ACC112 (cell line): ENCODE data around the gene MCEE.
A peak's percentile ranks its signal among the peaks of the same experiment; 100 is the strongest.

ENCODE experiments used
- H2AFZ ChIP-seq: fragments of 200-600 bp; sonication (generic); one replicate; pipeline ENCODE4 v1.6.0; 2017; ENCODE audit warnings: antibody characterized with exemption, low read length; ENCODE audit not compliant: unreplicated experiment
- H3K27ac ChIP-seq: fragments of 200-600 bp; sonication (generic); 2 replicates; pipeline ENCODE4 v1.5.1; 2014; ENCODE audit warnings: low read depth, mild to moderate bottlenecking, antibody characterized with exemption, low read length, moderate library complexity
- H3K27me3 ChIP-seq: fragments of 200-600 bp; sonication (generic); 2 replicates; pipeline ENCODE4 v1.6.1; 2014; ENCODE audit warnings: mild to moderate bottlenecking, antibody characterized with exemption, low read length, moderate library complexity, mixed read lengths; ENCODE audit not compliant: insufficient read depth
- H3K36me3 ChIP-seq: fragments of 200-600 bp; sonication (generic); 2 replicates; pipeline ENCODE4 v1.6.1; 2016; ENCODE audit warnings: mild to moderate bottlenecking, antibody characterized with exemption, low read length, moderate library complexity, mixed read lengths; ENCODE audit not compliant: insufficient read depth
- H3K4me1 ChIP-seq: fragments of 200-600 bp; sonication (generic); one replicate; pipeline ENCODE4 v1.6.1; 2016; ENCODE audit warnings: low read length, mixed read lengths; ENCODE audit not compliant: insufficient read depth, unreplicated experiment, control insufficient read depth
- H3K4me3 ChIP-seq: fragments of 200-600 bp; sonication (generic); 2 replicates; pipeline ENCODE4 v1.5.1; 2014; ENCODE audit warnings: mild to moderate bottlenecking, low read depth, low read length
- H3K79me2 ChIP-seq: fragments of 200-600 bp; sonication (generic); one replicate; pipeline ENCODE4 v1.6.0; 2016; ENCODE audit warnings: low read length; ENCODE audit not compliant: control insufficient read depth, unreplicated experiment, insufficient read depth

Gene MCEE

DNA sequence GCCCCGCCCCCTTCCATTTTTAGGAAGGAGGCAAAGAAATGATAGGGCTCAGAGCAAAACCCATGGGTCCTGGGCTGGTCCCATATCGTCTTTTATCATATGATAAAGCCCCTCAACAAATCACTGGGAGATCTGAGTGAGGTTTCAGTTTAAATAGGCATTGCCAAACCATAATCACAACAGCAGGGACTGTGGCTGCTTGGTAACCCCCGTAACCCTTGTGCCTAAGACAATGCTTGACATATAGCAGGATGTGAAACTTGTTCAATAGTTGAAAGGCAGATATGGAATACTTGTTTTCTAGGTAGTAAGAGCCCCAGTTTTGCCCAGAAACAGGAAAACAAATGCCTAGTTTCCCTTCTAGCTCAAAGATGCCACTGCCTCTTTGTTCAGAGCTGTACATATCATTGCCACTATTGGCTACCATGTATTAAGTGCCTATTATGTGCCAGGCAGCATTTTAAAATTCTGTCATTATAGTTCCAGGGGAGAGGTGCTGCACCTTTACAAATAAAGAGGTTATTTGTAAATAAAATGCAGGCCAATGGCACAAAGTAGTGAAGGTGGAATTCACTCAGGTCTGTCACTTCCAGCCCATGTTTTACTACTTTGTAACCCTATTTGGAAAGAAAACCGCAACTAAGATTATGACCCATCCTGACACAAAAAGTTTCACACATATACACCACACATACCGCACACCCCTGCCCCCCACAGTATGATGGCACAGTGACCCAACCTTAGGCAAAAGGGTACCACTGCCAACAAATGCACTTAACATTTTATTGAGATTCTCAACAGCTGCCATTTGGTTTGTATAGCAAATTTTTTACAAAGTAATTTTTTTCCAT, 47.4 kb downstream of the MCEE start:
- no peaks in the 10 kb centered on the region for H3K79me2 ChIP-seq
- H3K36me3 ChIP-seq = no peaks in the 10 kb centered on the region
- no peaks in the 10 kb centered on the region for H3K4me1 ChIP-seq
- H2AFZ ChIP-seq = no peak overlapping the region
- no peaks in the 10 kb centered on the region for H3K27me3 ChIP-seq
- no peak overlapping the region for H3K27ac ChIP-seq
- H3K4me3 ChIP-seq = no peak overlapping the region

DNA sequence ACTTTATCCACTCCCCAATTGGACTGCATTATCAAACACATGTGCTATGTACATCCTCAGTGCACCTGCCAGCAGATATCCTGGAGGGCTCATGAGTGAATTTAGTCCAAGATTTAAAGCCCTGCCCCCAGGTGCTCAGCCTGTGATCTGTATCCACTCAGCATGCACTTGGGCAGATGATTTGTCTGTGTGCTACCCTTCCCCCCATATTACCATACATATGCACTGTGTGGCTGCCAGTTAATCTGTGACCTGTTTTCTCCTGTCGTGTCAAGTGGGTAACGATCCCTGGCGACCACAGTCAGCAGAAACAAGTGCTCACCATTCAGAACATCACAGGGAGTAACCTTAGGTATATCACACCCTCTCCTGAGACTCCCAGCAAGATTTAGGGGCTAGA, 51.4 kb downstream of the MCEE start:
- peaks cover 3% of the 10 kb centered on the region; the same call in 1 of the 2 replicates for H3K36me3 ChIP-seq
- H3K27ac ChIP-seq = no peak overlapping the region
- no peak overlapping the region for H2AFZ ChIP-seq

DNA sequence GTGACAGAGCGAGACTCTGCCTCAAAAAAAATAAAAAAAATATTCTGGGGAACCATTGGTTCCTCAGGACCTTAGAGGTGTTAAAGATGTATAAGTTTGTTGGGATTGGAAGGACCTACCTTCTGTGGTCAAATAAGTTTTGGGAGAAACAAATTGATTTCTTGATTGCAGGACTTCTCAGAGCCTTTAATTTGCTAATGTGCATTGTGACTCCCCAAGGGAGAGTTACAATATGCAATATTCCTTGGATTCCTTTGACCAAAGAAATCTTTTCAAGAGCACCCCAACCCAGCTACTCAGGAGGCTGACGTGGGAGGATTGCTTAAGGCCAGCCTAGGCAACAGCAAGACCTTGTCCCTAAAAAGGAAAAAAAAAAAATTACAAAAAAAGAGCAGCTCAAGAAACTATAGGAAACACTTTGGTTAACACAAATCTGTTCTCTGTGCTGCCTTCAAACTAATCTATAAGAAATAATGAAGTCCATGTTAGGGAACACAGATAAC, 55.1 kb downstream of the MCEE start:
- Histone ChIP-seq H3K27me3 (no peaks in the 10 kb centered on the region), H3K36me3 (peaks cover 4% of the 10 kb centered on the region; the same call in 1 of the 2 replicates), H2AFZ (no peak overlapping the region), H3K79me2 (peaks cover 34% of the 10 kb centered on the region), H3K27ac (no peak overlapping the region), H3K4me3 (no peak overlapping the region), H3K4me1 (peaks cover 10% of the 10 kb centered on the region)

More for the DNA sequence above, 51.4 kb downstream of the MCEE start:
- Histone ChIP-seq H3K4me3 (no peak overlapping the region), H3K79me2 (peaks cover 4% of the 10 kb centered on the region), H3K27me3 (no peaks in the 10 kb centered on the region), H3K4me1 (no peaks in the 10 kb centered on the region)

DNA sequence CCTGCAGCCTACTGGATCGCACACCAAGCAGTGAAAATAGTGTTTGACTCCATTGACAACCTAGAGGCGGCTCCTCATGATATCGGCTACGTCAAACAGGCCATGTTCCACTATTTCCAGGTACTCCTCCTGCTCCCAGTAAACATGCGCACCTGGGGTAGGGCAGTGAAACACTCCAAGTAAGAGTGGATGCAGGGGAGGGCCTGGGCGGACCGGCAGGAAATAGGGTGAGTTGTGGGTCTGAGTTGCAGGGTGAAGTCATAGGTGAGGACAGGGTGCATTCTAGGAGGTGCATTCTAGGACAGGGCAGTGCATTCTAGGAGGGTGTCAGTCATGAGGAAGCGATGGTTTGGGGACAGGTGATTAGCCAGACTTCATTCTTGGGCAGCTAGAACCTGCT, 56.6 kb downstream of the MCEE start:
- no peak overlapping the region for H2AFZ ChIP-seq
- H3K27ac ChIP-seq = no peak overlapping the region
- peaks cover 4% of the 10 kb centered on the region; the same call in 1 of the 2 replicates for H3K36me3 ChIP-seq
- no peak overlapping the region for H3K4me3 ChIP-seq
- peaks cover 16% of the 10 kb centered on the region for H3K4me1 ChIP-seq
- H3K27me3 ChIP-seq = no peaks in the 10 kb centered on the region
- peaks cover 48% of the 10 kb centered on the region for H3K79me2 ChIP-seq

DNA sequence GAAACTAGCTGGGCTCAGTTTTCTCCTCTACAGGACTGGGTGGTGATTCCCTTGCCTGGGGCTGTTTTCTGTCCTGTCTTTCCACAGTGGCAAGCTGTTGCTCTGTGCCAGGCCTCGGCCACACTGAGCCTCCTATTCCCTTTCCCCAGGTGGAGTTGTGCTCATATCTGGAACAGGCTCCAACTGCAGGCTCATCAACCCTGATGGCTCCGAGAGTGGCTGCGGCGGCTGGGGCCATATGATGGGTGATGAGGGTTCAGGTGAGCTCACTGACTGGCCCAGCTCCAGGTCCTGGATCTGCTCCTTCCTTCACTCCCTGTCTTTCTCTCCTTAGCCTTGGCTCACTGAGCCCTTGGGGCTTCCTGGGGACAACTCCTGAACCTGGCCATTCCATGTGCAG, 57.5 kb downstream of the MCEE start:
- Histone ChIP-seq H2AFZ (no peak overlapping the region), H3K79me2 (peaks cover 48% of the 10 kb centered on the region), H3K36me3 (peaks cover 4% of the 10 kb centered on the region; the same call in 1 of the 2 replicates), H3K4me3 (no peak overlapping the region), H3K27ac (no peak overlapping the region), H3K4me1 (peaks cover 16% of the 10 kb centered on the region), H3K27me3 (no peaks in the 10 kb centered on the region)

DNA sequence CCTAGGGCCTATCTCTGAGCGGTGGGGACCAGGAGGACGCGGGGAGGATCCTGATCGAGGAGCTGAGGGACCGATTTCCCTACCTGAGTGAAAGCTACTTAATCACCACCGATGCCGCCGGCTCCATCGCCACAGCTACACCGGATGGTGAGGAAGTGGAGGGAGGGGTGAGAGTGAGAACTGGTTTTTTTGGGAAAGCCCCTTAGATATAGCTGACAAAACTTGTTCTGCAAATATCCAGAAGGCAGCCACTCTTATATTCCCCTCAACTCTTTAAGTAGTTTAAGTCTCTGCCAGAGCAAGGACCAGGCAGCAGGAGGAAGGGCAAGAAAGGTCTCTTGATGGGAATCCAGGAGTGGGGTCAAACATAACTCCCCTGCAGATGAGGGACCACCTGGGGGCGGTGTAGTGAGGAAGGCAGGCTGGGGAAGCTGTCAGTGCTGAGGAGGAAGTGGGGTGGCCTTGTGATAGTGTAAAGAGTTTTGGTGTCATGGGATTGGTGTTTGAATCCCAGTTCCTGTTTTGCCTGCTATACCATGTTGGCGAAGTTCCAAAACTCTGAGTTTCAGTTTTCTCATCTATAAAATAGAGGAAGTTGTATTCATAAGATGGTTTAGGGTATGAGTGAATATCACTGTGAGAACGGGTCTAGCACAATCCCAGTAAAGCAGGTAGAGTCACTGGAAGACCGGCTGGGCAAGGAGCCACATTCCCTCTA, 58.2 kb downstream of the MCEE start:
- Histone ChIP-seq H3K27me3 (no peaks in the 10 kb centered on the region), H3K79me2 (peaks cover 48% of the 10 kb centered on the region), H3K27ac (no peak overlapping the region), H2AFZ (no peak overlapping the region), H3K4me1 (peaks cover 19% of the 10 kb centered on the region), H3K4me3 (no peak overlapping the region), H3K36me3 (peaks cover 4% of the 10 kb centered on the region; the same call in 1 of the 2 replicates)

DNA sequence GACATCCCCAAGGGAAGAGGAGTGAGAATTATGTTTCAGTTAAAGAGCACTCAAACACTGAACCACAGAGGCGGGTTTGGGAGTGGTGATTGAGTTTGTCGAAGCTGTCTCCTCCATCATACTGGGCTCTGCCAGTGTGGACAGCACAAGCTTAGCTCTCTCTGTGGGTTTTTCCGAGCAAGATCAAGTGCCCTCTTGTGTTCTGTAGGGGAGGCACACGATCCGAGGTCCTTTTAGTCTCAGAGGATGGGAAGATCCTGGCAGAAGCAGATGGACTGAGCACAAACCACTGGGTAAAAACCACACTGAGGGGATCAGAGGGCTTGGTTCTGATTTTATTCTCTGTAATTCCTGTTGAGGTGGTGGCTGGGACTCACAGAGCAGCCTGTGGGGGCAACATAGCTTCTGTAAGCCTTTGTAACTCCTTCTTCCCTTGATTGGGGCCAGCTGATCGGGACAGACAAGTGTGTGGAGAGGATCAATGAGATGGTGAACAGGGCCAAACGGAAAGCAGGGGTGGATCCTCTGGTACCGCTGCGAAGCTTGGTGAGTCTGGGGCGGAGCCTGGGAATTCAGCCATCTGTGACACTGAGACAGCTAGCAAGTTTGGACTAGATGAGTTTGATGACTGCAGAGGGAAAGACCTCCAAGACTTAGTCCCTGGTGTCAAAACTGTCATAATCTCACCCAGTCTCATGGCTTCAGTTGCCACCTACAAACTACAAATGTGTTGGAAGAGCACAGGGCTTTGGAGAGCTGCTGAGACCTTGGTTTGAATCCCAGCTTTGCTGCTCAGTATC, 59.5 kb downstream of the MCEE start:
- no peak overlapping the region for H3K27ac ChIP-seq
- H3K79me2 ChIP-seq = peaks cover 48% of the 10 kb centered on the region
- peaks cover 4% of the 10 kb centered on the region; the same call in 1 of the 2 replicates for H3K36me3 ChIP-seq
- H3K4me1 ChIP-seq = peaks cover 21% of the 10 kb centered on the region
- no peaks in the 10 kb centered on the region for H3K27me3 ChIP-seq
- H2AFZ ChIP-seq = no peak overlapping the region
- peak overlapping the region; percentile 88 for H3K4me3 ChIP-seq

DNA sequence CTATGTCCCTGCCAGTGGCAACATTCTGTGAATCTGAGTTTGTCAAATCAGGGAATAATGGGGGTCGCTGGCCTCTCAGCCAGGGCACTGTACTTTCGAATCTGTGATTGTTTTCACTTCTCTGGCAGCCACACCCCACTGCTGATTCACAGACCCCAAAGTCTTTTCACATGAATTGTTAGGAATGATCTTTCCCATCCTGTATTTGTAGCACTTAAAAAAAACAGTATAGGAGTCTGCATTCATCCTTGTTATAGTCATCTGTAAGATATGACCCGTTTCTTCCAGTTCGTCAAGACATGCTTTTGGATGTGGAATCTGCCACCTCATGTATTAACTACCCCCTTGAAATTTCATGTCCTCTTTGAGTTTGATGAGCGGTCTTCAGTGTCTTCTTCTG, 60.7 kb downstream of the MCEE start:
- H3K4me1 ChIP-seq = peaks cover 21% of the 10 kb centered on the region
- H3K79me2 ChIP-seq = peaks cover 48% of the 10 kb centered on the region

DNA sequence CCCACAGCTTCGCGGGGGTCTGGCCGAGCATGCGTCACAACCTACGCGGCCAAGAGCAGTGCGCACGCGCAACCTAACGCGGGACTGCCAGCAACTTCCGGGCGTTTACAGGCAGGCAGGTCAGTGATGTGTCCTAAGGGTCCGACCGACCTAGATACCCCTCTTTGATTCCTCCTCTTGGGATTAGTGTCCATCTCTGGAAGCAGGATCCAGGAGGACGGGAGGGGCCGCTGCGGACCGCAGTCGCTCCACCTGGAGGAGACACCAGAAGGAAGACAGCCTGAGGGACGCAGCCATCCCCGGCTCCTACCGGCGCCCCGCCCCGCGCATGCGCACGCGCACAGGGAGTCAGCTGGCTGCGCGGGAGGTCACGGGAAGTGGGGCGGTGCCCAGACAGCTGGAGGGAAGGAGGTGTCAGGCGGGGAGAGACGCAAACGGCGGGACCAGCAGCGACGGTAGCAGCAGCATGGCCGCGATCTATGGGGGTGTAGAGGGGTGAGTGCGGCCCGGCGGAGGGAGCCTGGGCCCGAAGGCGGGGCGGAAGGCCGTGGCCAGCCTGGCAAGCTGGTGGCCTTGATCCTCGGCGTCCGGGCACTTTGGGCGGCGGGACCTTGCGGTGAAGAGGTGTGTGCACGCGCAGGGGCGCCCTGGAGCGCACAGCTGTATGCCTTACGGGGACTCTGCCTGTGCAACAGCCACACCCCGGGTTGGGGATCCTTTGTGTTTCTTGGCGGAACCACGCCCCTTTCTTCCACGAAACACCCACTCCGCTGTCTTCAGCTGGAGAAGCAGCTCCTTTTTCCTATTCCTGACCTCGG, 61.6 kb downstream of the MCEE start, which contains the start of gene NAGK:
Gene NAGK, plus strand, starts transcription at position 431 of the 818 bp plus-strand sequence. Its CDS starts 36 bp downstream, at position 467.
- no peaks in the 10 kb centered on the region for H3K36me3 ChIP-seq
- H2AFZ ChIP-seq = peak within 1 kb of the TSS; percentile 83
- peak within 1 kb of the TSS; percentile 88 for H3K4me3 ChIP-seq
- peaks cover 21% of the 10 kb centered on the region for H3K4me1 ChIP-seq
- H3K27ac ChIP-seq = peak within 1 kb of the TSS; percentile 84
- H3K79me2 ChIP-seq = peaks cover 44% of the 10 kb centered on the region
- H3K27me3 ChIP-seq = peaks cover 4% of the 10 kb centered on the region; the same call in 1 of the 2 replicates

More for the DNA sequence above, 60.7 kb downstream of the MCEE start:
- Histone ChIP-seq H3K4me3 (peak overlapping the region; percentile 88), H3K27ac (peak overlapping the region; percentile 84), H3K36me3 (peaks cover 4% of the 10 kb centered on the region; the same call in 1 of the 2 replicates), H3K27me3 (no peaks in the 10 kb centered on the region), H2AFZ (peak overlapping the region; percentile 73)
